SKM-1 treated with dmso at 0.1 percent for 144 hours (cell line): ENCODE data around the gene PHLDB2.

ENCODE experiments used
- DNase-seq: peaks from one replicate; lab custom pipeline; 2025; ENCODE audit not compliant: unreplicated experiment; lab: John Stamatoyannopoulos, UW

The PHLDB2 gene

GRCh38 chr3:111989061-111989678, 130.1 kb downstream of the PHLDB2 start:
- DNase-seq, result peak; percentile 40

- no peak for DNase-seq
Measured at GRCh38 chr3:111993038-111993437, 134.0 kb downstream of the PHLDB2 start.

DNA sequence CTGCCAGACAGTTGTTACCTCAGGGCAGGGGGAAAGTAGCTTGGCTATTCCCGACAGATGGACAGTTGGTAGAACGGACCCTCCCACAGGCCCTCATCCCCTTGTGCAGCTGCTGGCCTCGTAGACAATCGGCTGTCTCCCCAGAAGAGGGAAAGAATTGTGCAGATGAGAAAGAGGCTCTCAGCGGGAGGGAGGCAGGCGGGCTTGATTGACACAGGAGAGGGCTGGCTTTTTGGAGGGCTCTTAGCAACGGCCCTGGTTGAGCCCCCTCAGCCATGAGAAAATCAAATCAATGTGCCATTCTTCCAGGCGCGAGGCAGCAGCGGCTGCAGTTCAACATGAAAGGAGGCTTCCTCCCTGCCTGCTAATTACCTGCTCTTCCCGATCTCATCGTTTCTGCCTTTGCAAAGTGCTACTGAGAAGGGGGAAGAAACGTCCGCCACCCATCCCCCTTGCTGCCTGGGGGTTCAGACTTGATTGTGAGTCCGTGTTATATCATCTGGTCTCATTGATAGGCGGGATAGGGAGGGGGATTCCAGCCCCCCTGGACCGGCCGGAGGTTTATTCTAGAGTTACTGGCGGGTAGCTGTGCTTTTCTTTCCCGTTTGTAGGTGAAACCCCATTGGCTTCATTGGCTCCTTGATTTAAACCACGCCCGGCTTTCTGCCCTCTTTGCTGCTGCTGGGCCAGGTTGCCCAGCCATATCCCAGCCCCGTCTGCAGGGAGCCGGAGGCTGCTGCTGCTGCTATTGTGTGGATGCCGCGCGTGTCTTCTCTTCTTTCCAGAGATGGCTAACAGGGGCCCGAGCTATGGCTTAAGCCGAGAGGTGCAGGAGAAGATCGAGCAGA, 139.8 kb downstream of the PHLDB2 start, which contains the start of gene TAGLN3:
TAGLN3 (plus strand) TSS at position 287 of the 848 bp plus-strand sequence; CDS start at position 788, 501 bp downstream.
- DNase-seq, result no peak

DNA sequence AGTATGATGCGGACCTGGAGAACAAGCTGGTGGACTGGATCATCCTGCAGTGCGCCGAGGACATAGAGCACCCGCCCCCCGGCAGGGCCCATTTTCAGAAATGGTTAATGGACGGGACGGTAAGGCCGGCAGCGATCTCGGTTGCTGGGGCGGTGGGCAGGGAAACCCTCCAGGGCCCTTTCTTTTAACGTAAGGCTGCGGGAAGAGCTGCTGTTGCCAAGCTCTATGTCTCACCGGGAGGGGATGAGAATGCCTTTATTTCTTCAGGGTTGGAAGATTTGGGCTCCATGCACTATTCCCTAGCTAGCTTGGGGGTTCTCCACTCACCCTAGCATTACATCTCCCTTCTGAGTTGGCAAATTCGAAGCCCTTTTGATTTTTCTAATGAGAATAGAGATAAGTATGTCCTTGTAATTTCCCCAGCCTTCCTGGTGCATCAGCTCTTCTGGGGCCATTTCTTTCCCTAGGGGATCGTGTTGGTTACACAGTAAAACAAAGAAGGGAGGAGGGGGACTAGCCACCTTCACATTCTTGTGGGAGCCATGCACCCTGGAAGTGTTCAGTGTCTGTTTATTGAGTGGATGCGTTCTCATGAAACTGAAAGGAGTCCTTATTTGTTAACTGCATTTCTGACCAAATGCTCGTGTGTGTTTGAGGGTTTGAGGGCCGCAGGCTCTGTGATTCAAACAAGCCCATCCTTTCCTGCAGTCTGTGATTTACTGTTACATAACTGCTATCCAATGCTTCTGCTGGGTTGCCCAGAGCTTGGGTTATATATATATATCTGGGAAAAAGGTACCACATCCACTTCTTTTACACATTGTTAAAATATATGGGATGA, 140.6 kb downstream of the PHLDB2 start:
- DNase-seq, result no peak

DNA sequence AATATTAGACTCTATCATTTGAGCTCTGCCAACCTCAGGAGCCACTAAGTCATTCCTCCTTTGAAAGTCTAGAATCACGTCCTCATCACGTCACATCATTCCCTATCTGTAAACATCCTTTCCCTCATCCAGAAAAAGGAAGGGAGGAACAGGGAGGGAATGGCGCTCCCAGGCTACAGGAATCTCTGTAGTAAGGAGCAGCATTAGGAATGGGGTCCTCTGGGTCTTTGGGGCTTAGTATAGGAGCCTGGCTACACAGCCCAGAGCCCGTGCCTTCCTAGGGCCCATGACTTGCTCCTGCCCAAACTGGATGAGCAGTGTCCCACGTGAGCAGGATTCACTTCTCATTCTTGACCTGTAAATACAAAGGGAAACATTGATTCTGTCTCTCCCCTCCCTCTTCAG, 141.3 kb downstream of the PHLDB2 start:
- no peak for DNase-seq

- no peak for DNase-seq
Measured at GRCh38 chr3:112000966-112001365, 141.9 kb downstream of the PHLDB2 start.

DNA sequence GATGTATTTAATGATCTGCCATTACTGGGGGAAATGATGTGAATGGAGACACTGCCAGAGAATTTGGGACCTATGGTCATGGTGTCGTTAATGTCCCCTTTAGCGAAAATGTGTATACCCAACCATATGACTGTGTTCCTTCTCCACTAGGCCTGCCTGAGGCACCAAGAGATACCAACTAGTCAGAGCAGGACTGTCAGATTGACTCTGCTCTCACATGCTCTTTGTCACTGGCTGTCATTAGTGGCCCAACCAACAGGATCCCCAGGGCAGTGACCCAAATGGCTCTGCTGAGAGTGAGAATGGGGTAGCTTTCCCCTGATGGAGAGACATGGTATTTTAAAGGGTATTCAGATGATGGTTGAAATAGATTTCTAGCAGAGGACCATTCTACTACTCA, 142.5 kb downstream of the PHLDB2 start:
- no peak for DNase-seq

GRCh38 chr3:112002096-112002971, 143.3 kb downstream of the PHLDB2 start:
- no peak for DNase-seq

DNA sequence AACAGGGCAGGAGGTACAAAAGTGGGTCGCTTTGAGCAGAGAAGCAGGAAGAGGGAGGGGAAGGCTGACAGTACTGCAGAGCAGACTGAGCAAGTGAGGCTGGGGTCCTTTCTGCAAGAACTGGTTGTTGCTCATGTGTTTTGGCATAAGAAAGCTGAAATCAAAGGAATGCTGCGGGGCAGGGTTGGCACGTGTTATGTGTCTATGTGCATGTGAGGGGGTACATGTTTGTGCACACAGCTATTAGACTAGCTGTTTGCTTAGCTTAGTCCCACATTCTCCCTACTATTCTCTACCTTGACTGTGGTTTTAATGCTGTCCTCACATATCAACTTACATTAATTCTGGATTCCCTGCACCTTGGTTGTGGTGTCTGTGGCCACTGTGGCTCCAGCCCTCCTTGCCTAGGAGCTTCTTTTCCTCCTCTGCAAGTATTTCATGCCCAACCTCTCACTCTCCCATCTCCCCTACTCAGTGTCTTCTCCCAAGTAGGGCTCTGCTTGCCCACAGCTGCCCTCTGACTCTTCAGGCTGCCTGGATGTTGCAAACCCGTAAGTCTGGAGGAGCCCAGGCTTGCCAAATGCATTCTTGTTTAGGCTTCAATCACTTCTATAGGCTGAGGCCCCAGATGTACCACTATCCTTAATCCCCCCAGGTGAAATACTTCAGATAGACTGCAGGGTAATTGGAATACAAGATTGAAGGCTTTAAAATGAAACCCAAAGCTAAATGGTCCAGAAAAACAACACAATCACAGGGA, 144.4 kb downstream of the PHLDB2 start:
- DNase-seq, result no peak

DNA sequence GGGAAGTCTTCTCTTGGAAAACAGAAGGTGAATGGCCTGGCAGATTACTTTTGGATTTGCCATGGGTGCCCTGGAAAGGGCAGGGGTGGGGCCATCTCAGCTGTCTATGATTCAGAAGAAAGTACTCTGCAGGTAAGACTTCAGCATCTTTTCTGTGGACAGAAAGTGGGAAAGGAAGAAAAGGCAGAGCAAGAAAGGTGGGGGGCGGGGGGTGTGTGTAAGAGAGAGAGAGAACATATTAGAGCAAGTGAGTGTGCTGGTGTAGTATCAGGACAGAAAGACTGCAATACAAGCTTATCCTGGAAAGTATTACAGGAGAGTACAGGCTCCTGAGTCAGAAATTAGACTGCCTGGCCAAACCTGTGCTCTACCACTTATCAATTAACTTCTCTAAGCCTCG, 145.1 kb downstream of the PHLDB2 start:
- no peak for DNase-seq

GRCh38 chr3:112004669-112005068, 145.6 kb downstream of the PHLDB2 start:
- no peak for DNase-seq

DNA sequence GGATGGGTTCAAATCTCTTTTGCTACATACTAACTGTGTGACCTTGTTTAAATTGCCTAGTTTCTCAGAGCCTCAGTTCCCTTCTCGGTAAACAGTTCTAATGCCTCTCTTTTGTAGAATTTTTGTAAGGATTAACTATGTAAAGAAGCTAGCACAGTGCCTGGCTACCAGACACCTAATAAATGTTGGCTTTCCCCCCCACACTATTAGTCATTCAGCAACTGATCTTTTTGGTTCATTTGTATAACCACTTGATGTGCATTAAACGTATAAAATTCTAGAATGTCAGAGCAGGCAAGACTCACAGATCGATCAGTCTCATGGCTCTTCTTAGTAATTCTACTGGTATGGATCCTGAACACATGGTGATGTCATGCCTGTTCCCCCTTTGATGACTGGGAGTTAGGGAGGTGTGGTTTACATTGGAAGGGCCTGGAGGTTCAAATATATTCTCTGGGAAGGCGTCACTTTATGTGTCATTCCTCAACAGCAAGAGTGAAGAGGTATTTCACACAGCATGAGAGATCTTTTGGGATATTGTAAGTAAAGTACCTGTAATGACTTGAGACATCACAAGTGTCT, 146.1 kb downstream of the PHLDB2 start:
- DNase-seq, result no peak

- no peak for DNase-seq
Measured at GRCh38 chr3:112007633-112008032, 148.6 kb downstream of the PHLDB2 start.

DNA sequence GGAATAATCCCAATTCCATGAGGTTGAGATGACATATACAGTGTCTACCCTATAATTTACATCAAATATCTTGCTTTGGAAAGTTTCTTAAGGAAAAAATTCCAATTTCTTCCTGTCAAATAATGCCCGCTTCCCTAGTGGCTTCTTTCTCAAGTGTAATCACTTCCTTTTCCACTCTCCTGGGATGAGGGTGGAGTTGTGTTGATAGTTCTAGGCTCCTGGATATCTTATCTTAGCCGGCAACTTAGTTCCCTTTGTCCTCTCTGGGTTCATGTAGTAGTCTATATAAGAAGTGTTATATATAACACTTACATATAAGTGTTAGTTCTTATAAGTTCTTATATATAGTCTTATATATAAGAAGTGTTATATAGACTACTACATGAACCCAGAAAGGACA, 150.6 kb downstream of the PHLDB2 start:
- no peak for DNase-seq

DNA sequence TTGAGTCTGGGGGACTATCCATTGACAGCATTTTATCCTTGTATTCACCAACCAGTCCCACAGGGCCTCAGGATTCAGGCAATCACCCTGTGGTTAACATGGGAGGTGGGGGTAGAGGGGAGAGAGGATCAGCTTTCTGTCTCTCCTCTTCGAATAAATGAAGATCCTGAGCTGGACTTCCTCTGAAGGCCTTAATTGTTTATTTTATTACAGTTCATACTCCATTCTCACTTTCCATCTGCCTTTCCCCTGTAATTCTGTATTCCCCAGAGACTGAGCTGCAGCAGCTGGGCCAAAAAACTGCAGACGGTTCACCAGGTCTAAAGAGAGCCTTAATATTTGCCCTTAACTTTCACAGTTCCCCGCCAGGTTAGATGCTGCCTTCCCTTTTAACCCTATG, 151.6 kb downstream of the PHLDB2 start:
- no peak for DNase-seq

- no peak for DNase-seq
Measured at GRCh38 chr3:112011376-112011940, 152.4 kb downstream of the PHLDB2 start.

DNA sequence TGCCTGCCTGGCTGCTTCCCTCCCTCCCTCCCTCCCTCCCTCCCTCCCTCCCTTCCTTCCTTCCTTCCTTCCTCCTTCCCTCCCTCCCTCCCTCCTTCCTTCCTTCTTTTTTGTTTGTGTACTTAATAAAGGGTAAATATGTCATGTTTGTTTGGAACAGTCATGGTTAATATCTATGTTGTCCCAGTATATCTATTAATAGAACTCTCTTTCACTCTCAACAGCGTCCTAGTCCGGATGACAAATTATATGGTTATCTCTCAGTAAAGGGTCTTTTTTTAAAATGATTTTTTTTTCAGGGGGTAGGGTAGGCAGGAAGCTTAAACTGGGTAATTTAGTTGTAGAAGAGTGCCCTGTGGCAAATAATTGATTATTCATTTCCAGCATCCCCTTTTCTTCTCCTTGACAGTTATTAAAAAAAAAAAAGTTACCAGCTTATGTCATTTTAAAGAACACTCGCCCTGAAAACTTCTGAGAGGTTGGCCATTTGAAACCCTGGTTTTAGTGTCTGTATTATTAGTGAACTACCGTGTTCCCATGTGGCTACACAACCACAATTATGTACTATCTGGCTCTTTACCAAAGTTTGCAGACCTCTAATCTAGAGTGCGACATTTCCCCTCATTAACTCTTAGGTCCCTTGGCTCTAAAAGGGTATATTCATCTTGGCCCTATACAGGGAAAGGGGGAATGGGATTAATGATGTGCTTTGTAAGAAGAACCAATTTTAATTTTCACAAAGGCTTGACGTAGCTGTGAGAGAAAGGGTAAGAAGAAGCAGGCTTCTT, 153.3 kb downstream of the PHLDB2 start:
- no peak for DNase-seq

- DNase-seq, result peak; percentile 41
Measured at GRCh38 chr3:112013058-112013783, 154.2 kb downstream of the PHLDB2 start.
